IPS DF 6.9 (cell line): ENCODE data around the gene RASGRF2.

Experiments
- DNase-seq: peaks from one replicate; pipeline ENCODE4 v3.0.0-alpha.2; 2013; ENCODE audit warnings: low read depth, low spot score
- H3K27ac ChIP-seq: one replicate; pipeline ENCODE4 v1.5.1; 2013; ENCODE audit warnings: low read length, control low read depth
- H3K27me3 ChIP-seq: 2 replicates; pipeline ENCODE4 v1.6.1; 2013; ENCODE audit warnings: mild to moderate bottlenecking, low read length; ENCODE audit not compliant: control insufficient read depth, insufficient read depth
- H3K36me3 ChIP-seq: 2 replicates; pipeline ENCODE4 v1.6.1; 2013; ENCODE audit warnings: low read length; ENCODE audit not compliant: control insufficient read depth, insufficient read depth
- H3K4me1 ChIP-seq: 2 replicates; pipeline ENCODE4 v1.6.1; 2013; ENCODE audit warnings: low read length; ENCODE audit not compliant: control insufficient read depth, insufficient read depth
- H3K4me3 ChIP-seq: 2 replicates; pipeline ENCODE4 v1.5.1; 2013; ENCODE audit warnings: mild to moderate bottlenecking, low read length
- H3K9me3 ChIP-seq: 2 replicates; pipeline ENCODE4 v1.6.1; 2013; ENCODE audit warnings: low read length, inconsistent platforms; ENCODE audit not compliant: control insufficient read depth, insufficient read depth
- WGBS: extraction: QIAGEN DNeasy Blood & Tissue Kit; methylation state at CpG from one replicate; pipeline ENCODE4 v1.1.7; 2013; ENCODE audit warnings: mixed read lengths, missing lambda C conversion rate; ENCODE audit not compliant: insufficient read length, insufficient coverage; 5-methylcytosine and 5-hydroxymethylcytosine counted together

RASGRF2 gene

DNA sequence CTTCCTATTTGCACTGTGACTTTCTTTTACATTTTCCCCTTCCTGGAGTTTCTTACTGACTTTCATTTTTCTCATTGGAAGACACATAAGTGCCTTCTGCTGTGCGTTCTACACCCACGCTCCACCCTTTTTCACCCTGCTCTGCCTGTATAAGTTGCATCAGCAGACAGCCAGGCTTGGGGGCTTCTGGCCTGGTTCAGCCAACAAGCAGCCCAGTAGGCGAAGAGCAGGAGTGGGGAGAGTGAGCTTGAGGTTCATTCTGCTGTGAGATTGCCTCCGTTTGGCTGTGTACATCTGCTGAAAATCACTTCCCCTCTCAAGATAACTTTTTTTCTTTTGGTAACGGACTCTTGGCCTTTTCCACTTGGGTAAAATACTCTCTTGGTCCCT is 38.4 kb downstream of the RASGRF2 start:
- no peak overlapping the region for H3K4me3 ChIP-seq
- no CpG with 5 or more reads among the region's 5 CpGs for WGBS
- H3K27me3 ChIP-seq = no peaks in the 10 kb centered on the region
- H3K4me1 ChIP-seq = peaks cover 1% of the 10 kb centered on the region; the same call in 1 of the 2 replicates
- no peaks in the 10 kb centered on the region for H3K9me3 ChIP-seq
- H3K27ac ChIP-seq = no peak overlapping the region
- H3K36me3 ChIP-seq = no peaks in the 10 kb centered on the region
- DNase-seq = no peak

DNA sequence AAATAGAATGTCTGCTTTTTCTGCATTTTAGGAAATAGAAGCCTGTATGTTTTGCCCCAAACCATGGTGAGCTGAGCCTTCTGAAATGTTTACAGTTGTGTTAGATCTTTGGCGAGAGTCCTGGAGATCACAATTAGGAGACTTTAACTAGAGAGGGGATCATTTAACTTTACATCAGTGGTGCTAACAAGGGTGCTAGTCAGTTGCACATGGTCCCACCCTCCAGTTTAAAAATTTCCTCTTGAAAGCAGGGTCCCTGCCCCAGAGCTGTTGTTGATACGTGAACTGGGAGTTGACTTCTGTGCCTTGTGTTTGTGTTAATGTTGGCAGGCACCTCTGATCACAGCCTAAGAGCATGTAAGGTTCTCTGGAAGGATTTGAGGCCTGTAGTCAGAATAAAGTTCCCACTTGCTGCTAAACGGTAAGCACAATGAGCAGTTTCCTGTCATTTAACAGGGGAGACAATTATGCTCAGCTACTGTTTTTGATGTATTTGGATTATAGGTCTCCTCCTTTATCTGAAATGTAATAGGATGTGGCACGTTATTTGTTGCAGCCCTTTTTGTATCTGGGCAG is 43.7 kb downstream of the RASGRF2 start:
- no peak overlapping the region for H3K4me3 ChIP-seq
- H3K36me3 ChIP-seq = no peaks in the 10 kb centered on the region
- H3K27me3 ChIP-seq = no peaks in the 10 kb centered on the region
- H3K27ac ChIP-seq = no peak overlapping the region
- no peak for DNase-seq
- WGBS = no CpG with 5 or more reads among the region's 4 CpGs
- no peaks in the 10 kb centered on the region for H3K4me1 ChIP-seq
- no peaks in the 10 kb centered on the region for H3K9me3 ChIP-seq

DNA sequence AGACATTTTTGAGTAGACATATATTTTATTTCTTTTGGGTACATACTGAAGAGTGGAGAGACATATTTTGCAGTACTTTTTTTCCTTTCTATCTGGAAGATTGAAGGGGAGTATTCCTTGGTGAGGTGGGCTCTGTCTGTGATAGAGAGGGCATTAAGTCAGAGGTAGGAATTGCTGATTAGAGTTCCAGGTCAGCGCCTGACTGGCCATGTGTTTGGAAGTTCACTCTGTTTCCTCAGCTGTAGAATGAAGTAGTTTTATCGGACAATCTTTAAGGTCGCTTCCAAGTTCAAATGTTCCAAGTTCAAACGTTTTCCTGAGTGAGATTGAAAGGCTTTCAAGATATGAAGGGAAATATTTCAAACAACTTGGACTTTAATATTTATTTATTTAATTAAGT is 45.5 kb downstream of the RASGRF2 start:
- Histone ChIP-seq H3K27ac (no peak overlapping the region), H3K36me3 (no peaks in the 10 kb centered on the region), H3K27me3 (no peaks in the 10 kb centered on the region), H3K4me1 (no peaks in the 10 kb centered on the region), H3K4me3 (no peak overlapping the region), H3K9me3 (no peaks in the 10 kb centered on the region)
- no peak for DNase-seq
- no CpG with 5 or more reads among the region's 4 CpGs for WGBS

DNA sequence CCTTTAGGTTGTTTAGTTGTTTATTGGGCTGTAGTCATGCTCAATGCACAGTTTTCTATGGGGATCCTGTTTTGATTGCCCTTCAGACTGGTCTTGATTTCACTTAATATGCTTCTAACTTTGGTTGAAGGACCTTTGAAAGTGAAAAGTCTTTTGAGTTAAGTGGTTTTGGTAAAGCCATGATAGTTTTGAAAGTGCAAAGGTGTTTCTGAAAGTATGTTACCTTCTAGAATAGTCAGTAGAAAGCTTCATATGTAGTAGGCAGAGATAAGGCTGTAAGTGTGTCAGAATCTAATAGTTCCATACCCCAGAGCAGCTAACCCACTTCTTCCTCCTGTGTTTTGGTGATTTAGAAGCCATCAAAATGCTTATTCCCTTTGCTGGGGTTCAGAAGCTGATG is 46.1 kb downstream of the RASGRF2 start:
- no peaks in the 10 kb centered on the region for H3K36me3 ChIP-seq
- no peaks in the 10 kb centered on the region for H3K27me3 ChIP-seq
- no peak overlapping the region for H3K27ac ChIP-seq
- H3K9me3 ChIP-seq = no peaks in the 10 kb centered on the region
- no peak for DNase-seq
- H3K4me1 ChIP-seq = no peaks in the 10 kb centered on the region
- no peak overlapping the region for H3K4me3 ChIP-seq

DNA sequence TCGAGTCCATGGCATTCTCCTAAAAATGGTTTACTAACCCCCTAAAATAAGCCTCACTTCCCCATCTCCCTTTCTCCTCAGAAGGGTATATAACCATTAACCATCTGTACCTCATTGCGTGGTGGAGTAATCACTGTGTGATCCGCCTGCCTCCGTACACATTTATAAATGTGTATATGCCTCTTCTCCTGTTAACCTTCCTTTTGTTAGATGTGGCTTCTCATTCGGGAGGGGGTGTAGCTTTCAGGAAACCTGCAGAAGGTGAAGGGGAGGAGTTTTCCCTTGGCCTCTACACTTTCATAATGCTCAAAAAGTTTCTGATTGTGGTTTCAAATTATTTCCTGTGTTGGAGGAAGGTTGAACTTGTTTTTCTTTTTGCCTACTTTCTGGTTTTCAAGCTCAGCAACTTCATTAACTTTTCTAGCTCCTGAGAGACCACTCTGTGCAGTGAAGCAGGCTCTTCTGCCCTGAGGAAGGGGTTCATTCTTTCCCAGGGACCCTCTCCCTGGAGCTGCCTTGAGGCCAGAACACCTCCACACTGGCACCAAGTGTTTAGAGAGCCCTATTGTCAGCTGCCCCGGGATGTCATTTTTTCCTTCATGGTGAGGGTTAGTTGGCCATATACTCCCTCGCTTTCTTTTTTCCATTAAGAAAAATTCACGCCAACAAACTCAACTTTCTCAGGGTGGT is 46.9 kb downstream of the RASGRF2 start:
- no peaks in the 10 kb centered on the region for H3K36me3 ChIP-seq
- DNase-seq = no peak
- no peaks in the 10 kb centered on the region for H3K9me3 ChIP-seq
- no peak overlapping the region for H3K27ac ChIP-seq
- H3K27me3 ChIP-seq = no peaks in the 10 kb centered on the region
- no peaks in the 10 kb centered on the region for H3K4me1 ChIP-seq
- no CpG with 5 or more reads among the region's 8 CpGs for WGBS
- H3K4me3 ChIP-seq = no peak overlapping the region

DNA sequence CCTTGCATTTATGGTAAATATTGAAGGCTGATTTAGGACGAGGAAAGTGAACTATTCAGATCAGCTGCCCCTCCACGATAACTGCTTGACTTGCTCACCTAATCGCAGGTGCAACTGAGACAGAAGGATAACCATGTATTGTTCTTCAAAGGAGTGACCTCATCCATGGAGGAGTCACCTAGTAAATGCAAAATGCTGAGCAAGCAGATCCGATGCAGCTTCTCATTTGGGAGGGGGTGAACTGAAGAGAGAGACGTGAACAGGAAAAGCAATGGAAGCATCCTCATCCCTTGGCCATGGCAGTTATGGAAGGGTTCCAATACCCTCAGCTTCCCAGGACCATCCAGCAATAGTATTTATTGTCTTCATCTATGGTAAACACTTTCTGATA is 47.5 kb downstream of the RASGRF2 start:
- Histone ChIP-seq H3K36me3 (no peaks in the 10 kb centered on the region), H3K4me3 (no peak overlapping the region), H3K4me1 (no peaks in the 10 kb centered on the region), H3K9me3 (no peaks in the 10 kb centered on the region), H3K27me3 (no peaks in the 10 kb centered on the region), H3K27ac (no peak overlapping the region)
- WGBS = no CpG with 5 or more reads among the region's 5 CpGs
- no peak for DNase-seq

DNA sequence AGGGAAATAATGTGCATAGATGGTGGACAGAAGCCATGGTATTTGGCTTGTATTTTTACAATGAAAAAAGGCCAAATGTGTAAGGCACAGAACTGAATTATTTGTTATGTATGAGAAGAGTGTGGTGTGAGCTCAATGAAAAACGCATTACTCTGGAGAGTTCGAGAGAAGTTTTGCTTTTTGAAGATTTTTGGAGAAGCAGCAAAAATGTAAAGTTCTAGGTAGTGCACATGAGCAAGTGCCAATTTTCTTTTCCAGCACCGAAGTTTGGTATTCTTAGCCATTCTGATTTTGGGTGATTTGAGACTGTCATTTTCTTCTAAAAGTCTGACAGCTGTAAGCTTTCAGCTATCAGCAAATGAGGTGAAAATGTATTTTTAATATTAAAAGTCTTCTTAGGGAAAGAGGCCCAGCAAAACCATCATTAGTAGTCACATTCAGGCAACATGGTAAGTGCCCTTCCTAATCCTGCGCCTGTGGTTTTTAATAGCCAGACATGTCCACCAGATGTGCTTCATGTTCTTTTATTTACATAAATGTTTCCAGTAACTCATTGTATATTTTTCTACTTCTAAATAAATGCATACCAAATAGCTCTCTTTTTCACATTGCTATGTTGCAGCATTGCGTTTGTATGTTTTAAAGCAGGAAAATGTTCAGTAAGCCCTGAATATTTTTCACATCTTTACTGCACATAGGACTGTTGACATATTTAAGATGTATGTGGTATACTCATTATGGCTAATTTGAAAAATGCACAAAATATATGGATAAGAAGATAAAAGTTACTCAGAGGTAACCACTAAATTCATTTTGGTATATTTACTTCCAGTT is 50.4 kb downstream of the RASGRF2 start:
- Histone ChIP-seq H3K36me3 (no peaks in the 10 kb centered on the region), H3K27ac (no peak overlapping the region), H3K4me3 (no peak overlapping the region), H3K27me3 (no peaks in the 10 kb centered on the region), H3K4me1 (no peaks in the 10 kb centered on the region), H3K9me3 (no peaks in the 10 kb centered on the region)
- WGBS = 100% methylated on average over 2 of the region's 5 CpGs
- DNase-seq = no peak

DNA sequence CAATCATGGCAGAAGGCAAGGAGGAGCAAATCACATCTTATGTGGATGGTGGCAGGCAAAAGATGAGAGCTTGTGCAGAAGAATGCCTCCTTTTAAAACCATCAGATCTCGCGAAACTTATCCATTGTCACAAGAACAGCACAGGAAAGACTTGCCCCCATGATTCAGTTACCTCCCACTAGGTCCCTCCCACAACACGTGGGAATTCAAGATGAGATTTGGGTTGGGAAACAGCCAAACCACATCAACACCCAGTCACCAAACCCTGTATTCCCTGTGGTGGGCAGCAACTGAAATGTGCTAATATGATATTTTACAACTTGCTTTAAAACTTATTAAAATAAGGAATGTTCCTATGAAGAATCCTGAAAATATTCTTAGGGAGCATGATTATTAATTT is 54.2 kb downstream of the RASGRF2 start:
- no peak overlapping the region for H3K27ac ChIP-seq
- no peaks in the 10 kb centered on the region for H3K9me3 ChIP-seq
- H3K36me3 ChIP-seq = no peaks in the 10 kb centered on the region
- DNase-seq = no peak
- H3K4me1 ChIP-seq = no peaks in the 10 kb centered on the region
- H3K27me3 ChIP-seq = no peaks in the 10 kb centered on the region
- H3K4me3 ChIP-seq = no peak overlapping the region
- WGBS = no CpG with 5 or more reads among the region's 3 CpGs

DNA sequence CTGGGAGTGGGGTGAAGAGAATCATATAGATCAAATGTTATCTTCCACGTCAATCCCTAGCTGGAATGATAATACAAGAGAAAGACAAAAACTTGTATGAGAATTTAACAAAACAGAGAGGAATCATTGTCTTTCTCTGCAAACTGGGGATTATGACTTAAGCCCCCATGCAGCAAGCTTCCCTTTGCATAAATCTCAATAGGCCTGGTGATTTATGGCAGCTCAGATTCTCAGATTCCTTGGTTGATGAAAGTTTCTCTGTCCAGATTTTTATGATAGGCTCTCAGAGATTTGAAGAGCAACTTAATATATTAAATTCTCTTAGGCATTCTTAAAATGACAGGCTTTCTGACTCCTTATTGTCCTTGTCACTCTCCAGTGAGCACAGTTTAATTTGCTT is 56.0 kb downstream of the RASGRF2 start:
- Histone ChIP-seq H3K9me3 (no peaks in the 10 kb centered on the region), H3K27me3 (no peaks in the 10 kb centered on the region), H3K27ac (no peak overlapping the region), H3K4me1 (no peaks in the 10 kb centered on the region), H3K4me3 (no peak overlapping the region), H3K36me3 (no peaks in the 10 kb centered on the region)
- WGBS = no CpG with 5 or more reads among the region's 1 CpG
- no peak for DNase-seq

DNA sequence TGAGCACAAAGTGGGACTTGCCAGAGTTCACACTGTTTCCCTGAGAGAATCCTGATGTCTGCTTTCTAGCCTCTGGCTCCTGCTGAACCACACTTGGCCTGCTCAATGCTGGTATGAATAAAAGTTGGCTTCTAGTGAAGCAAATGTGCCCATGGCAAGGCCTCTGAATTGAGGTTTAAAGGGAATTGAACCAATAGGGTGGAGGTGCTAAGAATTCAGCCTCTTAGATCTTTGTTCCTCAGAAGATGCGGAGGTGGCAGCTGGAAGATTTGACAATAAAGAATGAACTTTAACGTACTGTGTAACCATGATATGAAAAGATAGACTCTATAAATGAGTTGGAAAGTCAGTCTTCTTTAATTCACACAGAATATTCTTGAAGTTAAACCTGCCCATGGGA is 57.2 kb downstream of the RASGRF2 start:
- WGBS = no CpG with 5 or more reads among the region's 2 CpGs
- no peak overlapping the region for H3K4me3 ChIP-seq
- H3K9me3 ChIP-seq = no peaks in the 10 kb centered on the region
- no peaks in the 10 kb centered on the region for H3K36me3 ChIP-seq
- H3K27me3 ChIP-seq = no peaks in the 10 kb centered on the region
- no peak overlapping the region for H3K27ac ChIP-seq
- DNase-seq = no peak
- no peaks in the 10 kb centered on the region for H3K4me1 ChIP-seq
